ENCODE data around the gene GNAI2.

DNA sequence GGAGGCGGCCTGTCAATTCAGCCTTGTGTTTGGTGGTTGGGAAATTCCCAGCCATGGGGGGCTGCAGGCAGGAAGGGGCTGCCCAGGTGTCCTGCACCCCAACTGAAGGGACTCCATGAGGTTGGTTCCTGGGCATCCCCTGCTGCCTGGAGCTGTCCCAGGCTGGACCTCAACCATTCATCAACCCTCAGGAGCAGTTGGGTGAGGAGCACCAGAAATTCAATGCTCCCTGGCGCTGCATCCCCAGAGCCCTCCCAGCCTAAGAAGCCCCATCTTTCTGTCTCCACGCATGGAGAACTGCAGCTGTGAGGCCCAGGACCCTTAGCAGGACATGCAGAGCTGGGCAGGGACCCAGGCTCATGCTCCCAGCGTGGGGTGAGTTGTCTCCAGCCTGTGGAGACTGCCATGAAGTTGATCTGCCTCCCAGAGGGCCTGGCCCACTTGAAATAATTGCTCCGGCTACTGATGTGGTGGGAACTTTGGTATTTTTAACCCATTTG, 25.0 kb downstream of the GNAI2 start:
- TF ChIP-seq, protein P1, sequence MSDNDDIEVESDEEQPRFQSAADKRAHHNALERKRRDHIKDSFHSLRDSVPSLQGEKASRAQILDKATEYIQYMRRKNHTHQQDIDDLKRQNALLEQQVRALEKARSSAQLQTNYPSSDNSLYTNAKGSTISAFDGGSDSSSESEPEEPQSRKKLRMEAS (IDR thresholded peaks at IDR 0.05): no peak
- no peak for TF ChIP-seq EP300 (IDR thresholded peaks at IDR 0.05; ENCODE audit: borderline replicate concordance)
- TF ChIP-seq CEBPB (IDR thresholded peaks at IDR 0.05): no peak
- no peak for TF ChIP-seq TAF1 (IDR thresholded peaks at IDR 0.05; ENCODE audit: low read depth)
- no peak for TF ChIP-seq YY1 (IDR thresholded peaks at IDR 0.05; ENCODE audit: low read depth)
- TF ChIP-seq, protein P2, sequence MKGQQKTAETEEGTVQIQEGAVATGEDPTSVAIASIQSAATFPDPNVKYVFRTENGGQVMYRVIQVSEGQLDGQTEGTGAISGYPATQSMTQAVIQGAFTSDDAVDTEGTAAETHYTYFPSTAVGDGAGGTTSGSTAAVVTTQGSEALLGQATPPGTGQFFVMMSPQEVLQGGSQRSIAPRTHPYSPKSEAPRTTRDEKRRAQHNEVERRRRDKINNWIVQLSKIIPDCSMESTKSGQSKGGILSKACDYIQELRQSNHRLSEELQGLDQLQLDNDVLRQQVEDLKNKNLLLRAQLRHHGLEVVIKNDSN (IDR thresholded peaks at IDR 0.05): no peak
- TF ChIP-seq RAD21 (IDR thresholded peaks at IDR 0.05; ENCODE audit: low read depth): no peak
- TF ChIP-seq TEAD4 (IDR thresholded peaks at IDR 0.05): no peak
- TF ChIP-seq EGR1 (IDR thresholded peaks at IDR 0.05): no peak
- TF ChIP-seq TCF12 (IDR thresholded peaks at IDR 0.05; ENCODE audit: low read depth): no peak
- TF ChIP-seq, protein P3, sequence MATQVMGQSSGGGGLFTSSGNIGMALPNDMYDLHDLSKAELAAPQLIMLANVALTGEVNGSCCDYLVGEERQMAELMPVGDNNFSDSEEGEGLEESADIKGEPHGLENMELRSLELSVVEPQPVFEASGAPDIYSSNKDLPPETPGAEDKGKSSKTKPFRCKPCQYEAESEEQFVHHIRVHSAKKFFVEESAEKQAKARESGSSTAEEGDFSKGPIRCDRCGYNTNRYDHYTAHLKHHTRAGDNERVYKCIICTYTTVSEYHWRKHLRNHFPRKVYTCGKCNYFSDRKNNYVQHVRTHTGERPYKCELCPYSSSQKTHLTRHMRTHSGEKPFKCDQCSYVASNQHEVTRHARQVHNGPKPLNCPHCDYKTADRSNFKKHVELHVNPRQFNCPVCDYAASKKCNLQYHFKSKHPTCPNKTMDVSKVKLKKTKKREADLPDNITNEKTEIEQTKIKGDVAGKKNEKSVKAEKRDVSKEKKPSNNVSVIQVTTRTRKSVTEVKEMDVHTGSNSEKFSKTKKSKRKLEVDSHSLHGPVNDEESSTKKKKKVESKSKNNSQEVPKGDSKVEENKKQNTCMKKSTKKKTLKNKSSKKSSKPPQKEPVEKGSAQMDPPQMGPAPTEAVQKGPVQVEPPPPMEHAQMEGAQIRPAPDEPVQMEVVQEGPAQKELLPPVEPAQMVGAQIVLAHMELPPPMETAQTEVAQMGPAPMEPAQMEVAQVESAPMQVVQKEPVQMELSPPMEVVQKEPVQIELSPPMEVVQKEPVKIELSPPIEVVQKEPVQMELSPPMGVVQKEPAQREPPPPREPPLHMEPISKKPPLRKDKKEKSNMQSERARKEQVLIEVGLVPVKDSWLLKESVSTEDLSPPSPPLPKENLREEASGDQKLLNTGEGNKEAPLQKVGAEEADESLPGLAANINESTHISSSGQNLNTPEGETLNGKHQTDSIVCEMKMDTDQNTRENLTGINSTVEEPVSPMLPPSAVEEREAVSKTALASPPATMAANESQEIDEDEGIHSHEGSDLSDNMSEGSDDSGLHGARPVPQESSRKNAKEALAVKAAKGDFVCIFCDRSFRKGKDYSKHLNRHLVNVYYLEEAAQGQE (IDR thresholded peaks at IDR 0.05; ENCODE audit: low read depth): no peak
- no peak for TF ChIP-seq CREB1 (IDR thresholded peaks at IDR 0.05; ENCODE audit: low read depth)
- no peak; the same call in 1 of the 2 replicates for TF ChIP-seq ZBTB7A (IDR thresholded peaks at IDR 0.05; ENCODE audit: low read depth)
